Effector CD4-positive, alpha-beta T cell (primary cell): Measurements from ENCODE around the gene LMAN2L.

Experiments
- DNase-seq: peaks from one replicate; pipeline ENCODE4 v3.0.0-alpha.2; 2020

LMAN2L gene

DNA sequence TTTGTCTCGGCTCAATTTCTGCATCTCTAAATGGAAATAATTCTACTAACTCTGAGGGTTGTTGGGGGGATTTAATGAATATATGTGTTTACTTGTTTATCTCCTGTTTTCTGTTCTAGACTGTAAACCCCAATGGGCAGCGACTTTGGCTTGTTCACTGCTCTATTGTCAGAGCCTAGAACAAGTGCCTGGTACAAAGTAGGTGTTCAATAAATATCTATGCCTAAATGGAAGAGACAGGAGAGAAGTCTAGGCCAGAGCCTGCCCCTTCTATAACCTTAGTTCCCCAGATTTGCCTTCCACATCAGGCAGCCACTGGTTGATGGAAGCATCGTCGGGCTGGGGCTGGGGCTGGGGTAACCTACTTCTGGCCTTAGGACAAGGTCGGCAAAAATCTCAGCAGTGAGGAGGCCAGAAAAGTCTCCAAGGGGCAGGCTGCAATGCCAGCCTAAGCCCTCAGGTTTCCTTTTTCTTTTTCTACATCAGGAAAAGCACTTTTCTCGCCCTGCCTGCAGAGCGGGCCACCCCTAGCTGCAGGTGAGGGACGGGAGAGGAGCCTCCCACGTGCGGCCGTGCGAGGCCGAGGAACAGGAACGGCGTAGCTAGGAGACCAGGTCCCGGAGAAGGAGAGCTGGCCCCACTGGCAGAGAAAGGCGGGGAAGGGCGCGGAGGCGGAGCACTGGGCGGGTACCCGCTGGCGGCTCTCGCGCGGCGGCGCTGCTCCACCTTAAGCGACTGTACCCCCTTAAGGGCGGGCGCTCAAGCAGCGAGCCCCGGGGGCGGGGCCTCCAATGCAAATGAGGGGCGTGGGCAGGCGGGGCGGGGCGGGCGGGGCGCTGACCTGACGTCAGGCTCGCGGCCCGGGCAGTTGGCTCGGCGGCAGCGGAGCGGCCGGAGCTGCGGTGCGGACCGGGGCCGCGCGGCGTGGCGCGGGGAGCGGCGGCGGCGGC, 20.4 kb upstream of the LMAN2L start, which contains the start of gene CNNM4:
TSS of gene CNNM4 (plus strand) at position 867 of the 950 bp plus-strand sequence. CDS start 98 bp downstream, outside the sequence.
- peak; percentile 91 for DNase-seq

GRCh38 chr2:96759548-96759947, 19.7 kb upstream of the LMAN2L start:
- no peak for DNase-seq

DNA sequence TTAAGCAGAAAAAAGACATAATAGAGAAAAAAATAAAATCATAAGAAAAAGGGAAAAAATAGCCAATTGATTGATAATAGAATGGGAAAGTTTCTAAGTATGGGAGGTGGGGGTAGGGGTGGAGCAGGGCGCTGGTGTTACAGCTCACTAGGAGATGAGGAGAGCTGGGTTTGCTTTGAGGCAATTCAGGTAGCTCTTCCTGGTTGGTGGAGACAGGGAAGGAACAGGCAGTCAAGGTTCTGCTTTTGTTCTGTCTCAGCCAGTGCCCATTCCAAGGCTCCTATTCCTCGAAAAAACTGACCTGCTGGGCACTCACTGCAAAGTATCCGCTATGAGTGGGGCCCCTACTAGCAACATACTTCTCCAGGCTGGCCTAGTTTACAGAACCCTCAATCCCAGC, 19.1 kb upstream of the LMAN2L start:
- no peak for DNase-seq

- DNase-seq: no peak
These were observed 17.6 kb upstream of the LMAN2L start for GRCh38 chr2:96757477-96757860.

DNA sequence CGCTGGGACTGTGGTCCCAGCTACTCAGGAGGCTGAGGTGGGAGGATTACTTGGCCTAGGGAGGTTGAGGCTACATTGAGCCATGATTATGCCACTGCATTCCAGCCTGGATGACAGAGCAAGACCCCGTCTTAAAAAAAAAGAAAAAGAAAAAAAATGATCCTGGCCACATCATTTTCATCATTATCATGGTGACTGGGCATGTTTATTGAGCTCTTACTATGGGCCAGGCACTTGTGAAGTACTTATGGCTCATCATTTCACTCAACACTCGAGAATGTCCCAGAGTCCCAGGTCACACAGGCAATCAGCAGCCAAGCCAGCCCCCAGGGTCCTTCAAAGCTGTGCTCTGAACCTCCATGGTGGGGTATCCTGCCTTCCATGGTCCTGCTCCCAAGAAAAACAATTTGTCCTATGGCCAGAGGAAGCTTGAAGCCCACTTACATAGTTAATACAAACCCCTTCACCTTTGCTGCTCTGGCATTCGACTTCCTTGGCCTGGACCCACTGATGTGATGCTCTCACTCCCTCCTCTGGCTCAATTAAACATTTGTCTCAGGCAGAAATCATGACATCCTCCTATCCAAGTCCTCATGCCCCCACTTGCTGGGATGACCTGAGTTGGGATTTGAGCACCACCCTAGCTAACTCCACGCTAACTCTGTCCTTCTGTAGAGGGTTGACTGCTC, 17.1 kb upstream of the LMAN2L start:
- no peak for DNase-seq

DNA sequence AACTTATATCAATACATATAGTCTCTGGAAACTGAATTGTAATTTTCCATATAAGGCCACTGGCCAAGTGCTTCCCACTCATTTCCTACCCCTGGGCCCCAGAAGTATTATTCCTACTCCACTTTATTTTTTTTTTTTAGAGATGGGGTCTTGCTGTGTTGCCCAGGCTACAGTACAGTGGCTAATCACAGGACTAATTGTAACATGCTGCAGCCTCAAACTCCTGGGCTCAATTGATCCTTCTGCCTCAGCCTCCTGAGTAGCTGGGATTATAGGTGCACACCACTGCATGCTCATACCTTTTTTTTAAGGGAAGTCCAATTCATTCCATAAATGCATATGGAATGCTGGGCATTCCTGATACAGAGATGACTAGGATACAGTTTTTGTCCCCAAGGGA, 14.5 kb upstream of the LMAN2L start:
- no peak for DNase-seq

DNA sequence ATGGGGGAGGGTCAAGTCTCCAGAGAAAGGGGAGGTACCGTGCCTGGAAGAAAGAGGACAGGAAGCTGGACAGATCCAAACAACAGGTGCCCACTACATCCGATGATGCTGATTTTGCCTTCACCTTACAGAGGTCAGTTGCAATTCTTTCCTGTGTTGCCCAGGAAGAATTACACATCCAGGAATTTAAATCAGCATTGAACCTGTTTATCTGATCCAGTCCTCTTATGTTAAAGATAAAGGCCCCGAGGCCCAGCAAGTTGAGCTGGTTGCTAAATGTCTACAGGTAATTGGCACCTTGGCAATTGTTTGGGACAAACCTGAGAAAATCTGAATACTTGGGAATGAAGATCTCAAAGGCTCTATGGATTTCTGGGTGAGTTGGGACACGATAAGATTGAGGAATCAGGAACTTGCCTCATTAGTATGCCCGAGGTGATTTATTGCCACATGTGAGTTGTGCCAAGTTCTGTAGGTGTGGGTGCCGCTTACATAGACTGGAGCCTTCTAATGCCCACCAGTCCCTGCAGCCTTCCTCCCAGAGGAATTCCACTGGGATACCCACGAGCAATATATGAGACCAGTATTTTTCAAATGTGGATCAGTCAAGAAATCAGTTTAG, 13.9 kb upstream of the LMAN2L start:
- no peak for DNase-seq

- no peak for DNase-seq
These were observed 11.9 kb upstream of the LMAN2L start for GRCh38 chr2:96751800-96752199.

GRCh38 chr2:96747061-96747617, 7.3 kb upstream of the LMAN2L start:
- DNase-seq: no peak

DNA sequence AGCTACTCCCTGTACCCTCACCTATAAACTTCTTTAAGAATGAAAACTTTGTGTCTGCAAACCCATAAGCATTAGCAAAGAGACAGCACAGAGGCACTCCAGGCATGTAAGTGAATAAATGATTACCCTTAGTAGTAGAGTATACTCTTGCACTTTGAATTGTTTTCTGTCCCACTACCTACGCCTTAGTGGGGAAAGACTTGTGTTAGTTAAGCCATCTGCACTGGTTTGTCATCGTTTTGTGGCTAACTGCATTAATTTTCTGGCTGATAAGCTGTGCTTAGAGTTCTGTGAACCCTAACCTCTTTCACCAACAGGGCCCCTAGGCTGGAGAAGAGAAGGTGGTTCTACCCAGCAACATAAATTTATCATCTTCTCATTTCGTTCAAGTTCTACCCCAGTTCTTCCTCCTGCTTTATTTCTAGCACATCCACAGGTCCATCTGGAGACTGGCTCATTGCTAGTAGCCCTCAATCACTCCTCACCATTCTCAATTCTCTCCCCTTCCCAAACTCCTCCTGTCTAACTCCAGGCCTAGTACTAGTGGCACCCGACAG, 710 bp downstream of the LMAN2L start:
- DNase-seq: no peak

DNA sequence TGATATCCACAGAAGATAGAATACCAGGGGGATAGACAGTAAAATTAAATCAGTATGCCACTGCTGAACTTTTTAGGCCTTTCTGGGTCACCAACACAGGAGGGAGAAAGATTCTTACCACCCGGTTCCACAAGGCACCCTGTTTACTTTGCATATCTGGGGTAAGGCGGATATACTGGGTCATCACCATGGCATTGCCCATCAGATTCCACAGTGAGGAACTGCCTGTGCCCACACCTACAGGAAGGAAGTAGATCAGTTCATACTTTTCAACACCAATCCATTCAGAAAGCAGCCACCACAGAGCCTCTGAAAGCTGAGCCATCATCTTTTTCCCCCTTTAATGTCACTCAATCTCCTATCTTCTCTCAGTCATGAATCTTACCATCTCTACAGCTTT, 2.0 kb downstream of the LMAN2L start:
- DNase-seq: no peak

GRCh38 chr2:96737251-96737650, 2.6 kb downstream of the LMAN2L start:
- no peak for DNase-seq

DNA sequence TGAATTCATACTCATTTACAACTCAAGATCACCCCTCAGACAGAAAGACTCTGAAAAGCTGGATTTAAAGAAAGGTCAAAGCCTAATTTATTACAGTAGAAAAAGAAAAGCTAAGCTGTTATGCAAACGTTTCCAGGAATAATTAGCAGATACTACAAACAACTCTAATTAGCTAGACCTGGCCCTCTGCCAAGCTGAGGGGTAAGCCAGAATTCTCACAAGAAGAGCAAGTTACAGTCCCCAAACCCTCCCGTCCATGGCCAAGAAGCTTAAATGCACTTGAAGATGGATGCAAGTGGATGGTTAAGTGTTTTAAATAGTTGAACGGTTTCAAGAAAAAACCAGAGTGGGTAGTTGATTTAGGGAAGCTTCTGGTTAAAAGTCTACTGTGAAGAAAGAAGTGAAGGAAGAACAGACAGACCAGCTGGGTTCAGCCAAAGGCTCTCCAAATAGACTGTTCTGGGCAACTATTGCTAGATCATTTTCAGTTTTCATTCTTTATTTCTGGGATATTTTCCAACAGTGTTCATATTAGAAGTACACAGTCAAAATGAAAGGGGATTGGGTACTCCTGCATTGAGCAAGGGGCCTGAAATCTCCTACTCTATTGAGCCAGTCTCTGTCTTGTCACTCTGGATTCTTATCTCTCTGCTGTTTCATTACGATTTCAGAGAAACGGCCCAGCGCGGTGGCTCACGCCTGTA, 4.8 kb downstream of the LMAN2L start:
- DNase-seq: no peak

DNA sequence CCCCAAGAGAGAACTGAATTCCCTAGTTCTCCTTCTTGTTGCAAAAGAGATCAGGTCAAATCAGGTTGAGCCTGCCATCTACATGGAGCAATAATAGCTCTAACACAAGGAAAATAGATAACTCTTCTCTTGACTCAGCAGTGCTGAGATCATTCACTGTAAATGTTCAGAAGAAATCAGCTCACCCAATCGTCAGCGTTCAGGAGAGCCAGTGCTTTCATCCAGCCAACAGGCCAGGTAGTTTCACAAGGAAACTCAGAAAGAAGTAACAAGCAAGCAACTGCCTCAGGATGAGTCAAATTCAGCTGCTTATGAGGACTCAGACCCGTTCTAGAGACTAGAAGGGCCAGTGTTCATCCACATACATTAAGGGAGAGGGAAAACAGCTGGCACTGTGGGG, 5.9 kb downstream of the LMAN2L start:
- no peak for DNase-seq

- no peak for DNase-seq
These were observed 9.7 kb downstream of the LMAN2L start for GRCh38 chr2:96730212-96730611.

- DNase-seq: no peak
These were observed 10.1 kb downstream of the LMAN2L start for GRCh38 chr2:96729748-96730147.

DNA sequence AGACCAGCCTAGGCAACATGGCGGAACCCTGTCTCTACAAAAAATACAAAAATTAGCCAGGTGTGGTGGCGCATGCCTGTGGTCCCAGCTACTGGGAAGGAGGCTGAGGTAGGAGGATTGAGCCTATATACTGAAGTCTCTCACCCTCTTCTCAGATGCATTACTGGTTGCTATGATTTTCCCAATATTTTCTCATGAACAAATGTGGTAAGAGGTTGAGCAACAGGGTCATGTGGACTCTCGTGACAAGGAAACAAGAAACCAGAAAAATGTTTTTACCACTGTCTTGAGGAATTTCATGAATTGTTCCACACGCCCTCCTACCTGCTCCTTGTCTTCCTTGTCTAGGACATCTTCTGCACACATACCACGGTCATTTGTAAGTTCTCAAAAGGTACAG, 12.4 kb downstream of the LMAN2L start:
- no peak for DNase-seq

GRCh38 chr2:96726131-96726530, 13.7 kb downstream of the LMAN2L start:
- no peak for DNase-seq

GRCh38 chr2:96716388-96716787, 23.5 kb downstream of the LMAN2L start:
- DNase-seq: no peak

DNA sequence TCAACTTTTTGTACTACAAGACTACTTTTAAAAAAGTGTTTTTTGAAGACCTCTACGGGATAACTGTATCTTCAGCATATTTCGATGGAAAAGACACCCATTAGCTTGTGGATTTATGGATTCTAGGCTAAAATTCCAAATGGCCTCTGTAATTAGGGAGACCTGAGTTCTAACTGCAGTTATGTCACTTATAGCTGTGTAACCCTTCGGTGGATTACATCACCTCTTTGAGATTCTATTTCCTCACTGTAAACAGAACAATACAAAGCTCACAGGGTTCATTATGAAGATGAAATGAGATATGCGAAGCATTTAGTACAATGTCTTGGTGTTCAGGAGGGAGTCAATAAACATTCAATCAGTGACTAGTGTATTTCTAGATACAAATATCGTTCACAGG, 24.2 kb downstream of the LMAN2L start:
- DNase-seq: no peak

DNA sequence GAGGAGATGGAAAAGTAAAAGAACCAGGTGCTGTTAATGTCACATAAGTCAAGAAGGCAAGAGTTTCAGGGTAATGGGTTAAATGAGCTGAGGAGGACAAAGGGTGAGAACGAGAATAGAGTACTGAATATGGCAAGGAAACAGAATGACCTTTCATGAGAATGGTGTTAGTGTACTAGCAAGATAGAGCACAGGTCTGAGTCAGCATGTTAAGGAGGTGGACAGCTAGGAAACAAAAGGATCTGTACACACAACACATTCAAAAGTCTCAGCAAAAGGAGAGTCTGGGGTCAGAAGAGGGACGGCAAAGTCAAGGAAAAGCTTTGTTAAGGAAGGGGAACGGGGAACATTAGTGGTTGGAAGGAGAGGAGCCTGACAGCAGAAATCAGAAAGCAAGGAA, 28.9 kb downstream of the LMAN2L start:
- DNase-seq: no peak

DNA sequence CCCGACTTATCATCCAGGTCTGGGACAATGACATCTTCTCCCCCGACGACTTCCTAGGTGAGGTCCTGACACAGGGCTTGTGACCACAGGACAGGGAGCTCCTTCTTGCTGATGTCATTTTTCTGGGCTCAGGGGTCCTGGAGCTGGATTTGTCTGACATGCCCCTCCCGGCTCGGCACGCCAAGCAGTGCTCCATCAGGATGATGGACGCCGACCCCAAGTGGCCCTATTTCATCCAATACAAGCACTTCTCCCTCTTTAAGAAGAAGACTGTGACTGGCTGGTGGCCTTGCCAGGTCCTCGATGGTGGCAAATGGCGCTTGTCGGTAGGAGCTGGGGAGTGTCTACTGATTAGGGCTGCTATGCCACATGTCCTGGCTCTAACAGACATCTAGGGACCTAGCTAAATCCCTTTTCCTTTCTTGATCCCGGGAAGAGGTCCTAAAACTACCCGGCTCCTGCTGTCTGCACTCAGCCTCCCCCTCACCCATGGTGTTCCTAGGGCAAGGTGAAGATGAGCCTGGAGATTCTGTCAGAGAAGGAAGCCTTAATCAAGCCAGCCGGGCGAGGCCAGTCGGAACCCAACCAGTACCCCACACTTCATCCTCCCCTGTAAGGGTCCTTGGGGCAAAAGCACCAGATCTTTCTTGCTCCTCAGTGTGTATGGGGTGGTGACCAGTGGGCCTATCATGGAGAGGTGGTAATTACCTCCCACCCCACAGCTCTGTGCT, 36.7 kb downstream of the LMAN2L start:
- no peak for DNase-seq
